Neural cell (in vitro differentiated cells): ENCODE data around the gene ANTXR1.

ENCODE experiments used
- EP300 ChIP-seq: fragments of 450-650 bp; conservative IDR thresholded peaks from 2 replicates; pipeline ENCODE4 v1.6.1; 2014; ENCODE audit warnings: antibody characterized with exemption, mild to moderate bottlenecking, moderate library complexity; ENCODE audit not compliant: poor library complexity, severe bottlenecking
- EZH2 ChIP-seq: fragments of 200-600, 300-800 bp; shearing (Covaris generic), sonication (generic); IDR thresholded peaks from 2 replicates; pipeline ENCODE4 v1.6.1; 2014; ENCODE audit warnings: antibody characterized with exemption, low read length, borderline replicate concordance, mild to moderate bottlenecking; ENCODE audit not compliant: insufficient read depth, poor library complexity, severe bottlenecking
- POLR2AphosphoS5 ChIP-seq: IDR thresholded peaks from 2 replicates; pipeline ENCODE4 v1.6.1; 2012
- TF ChIP-seq, protein P1 (sequence below): fragments of 450-650 bp; IDR thresholded peaks from 2 replicates; pipeline ENCODE4 v1.5.1; 2014; ENCODE audit warnings: antibody characterized with exemption, mild to moderate bottlenecking, moderate library complexity; ENCODE audit not compliant: poor library complexity, severe bottlenecking
- TF ChIP-seq, protein P2 (sequence below): IDR thresholded peaks from 2 replicates; pipeline ENCODE4 v1.6.1; 2012; ENCODE audit warnings: borderline replicate concordance

DNA sequence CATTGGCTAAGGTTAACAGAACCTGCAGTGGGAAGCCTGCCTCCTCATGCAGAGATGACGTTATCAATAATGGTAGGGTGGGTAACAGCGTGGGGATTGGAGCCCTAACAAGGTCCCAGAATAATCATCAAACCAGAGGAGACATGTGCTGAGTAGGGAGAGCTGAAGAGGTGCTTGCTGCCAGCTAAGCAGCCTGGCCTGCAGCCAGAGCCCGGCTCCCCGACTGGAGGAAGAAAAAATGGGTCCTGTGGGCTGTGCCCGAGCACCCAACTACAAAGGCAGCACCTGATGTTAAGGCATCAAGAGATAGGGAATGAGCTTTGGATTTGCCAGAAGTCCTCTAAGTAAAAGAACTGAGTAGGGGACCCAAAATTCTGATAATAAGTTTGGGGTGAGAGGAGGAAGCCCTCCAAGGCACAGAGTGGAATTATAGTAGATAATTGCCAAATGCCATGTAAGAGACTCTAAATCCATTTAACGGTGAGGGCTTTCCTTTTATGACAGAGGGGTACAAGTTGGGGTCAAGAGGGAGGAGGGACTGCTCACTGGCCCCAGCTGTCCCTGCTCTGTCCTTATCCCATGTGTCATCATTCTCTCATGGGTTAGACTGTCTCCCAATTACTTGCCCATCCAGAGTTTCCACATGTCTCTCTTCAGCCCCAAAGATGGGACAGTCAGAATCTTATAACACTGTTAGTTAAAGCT lies 156.1 kb downstream of the ANTXR1 start:
- TF ChIP-seq, protein P1, sequence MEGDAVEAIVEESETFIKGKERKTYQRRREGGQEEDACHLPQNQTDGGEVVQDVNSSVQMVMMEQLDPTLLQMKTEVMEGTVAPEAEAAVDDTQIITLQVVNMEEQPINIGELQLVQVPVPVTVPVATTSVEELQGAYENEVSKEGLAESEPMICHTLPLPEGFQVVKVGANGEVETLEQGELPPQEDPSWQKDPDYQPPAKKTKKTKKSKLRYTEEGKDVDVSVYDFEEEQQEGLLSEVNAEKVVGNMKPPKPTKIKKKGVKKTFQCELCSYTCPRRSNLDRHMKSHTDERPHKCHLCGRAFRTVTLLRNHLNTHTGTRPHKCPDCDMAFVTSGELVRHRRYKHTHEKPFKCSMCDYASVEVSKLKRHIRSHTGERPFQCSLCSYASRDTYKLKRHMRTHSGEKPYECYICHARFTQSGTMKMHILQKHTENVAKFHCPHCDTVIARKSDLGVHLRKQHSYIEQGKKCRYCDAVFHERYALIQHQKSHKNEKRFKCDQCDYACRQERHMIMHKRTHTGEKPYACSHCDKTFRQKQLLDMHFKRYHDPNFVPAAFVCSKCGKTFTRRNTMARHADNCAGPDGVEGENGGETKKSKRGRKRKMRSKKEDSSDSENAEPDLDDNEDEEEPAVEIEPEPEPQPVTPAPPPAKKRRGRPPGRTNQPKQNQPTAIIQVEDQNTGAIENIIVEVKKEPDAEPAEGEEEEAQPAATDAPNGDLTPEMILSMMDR: no peak
- TF ChIP-seq EZH2: no peak
- TF ChIP-seq EP300: no peak
- TF ChIP-seq, protein P2, sequence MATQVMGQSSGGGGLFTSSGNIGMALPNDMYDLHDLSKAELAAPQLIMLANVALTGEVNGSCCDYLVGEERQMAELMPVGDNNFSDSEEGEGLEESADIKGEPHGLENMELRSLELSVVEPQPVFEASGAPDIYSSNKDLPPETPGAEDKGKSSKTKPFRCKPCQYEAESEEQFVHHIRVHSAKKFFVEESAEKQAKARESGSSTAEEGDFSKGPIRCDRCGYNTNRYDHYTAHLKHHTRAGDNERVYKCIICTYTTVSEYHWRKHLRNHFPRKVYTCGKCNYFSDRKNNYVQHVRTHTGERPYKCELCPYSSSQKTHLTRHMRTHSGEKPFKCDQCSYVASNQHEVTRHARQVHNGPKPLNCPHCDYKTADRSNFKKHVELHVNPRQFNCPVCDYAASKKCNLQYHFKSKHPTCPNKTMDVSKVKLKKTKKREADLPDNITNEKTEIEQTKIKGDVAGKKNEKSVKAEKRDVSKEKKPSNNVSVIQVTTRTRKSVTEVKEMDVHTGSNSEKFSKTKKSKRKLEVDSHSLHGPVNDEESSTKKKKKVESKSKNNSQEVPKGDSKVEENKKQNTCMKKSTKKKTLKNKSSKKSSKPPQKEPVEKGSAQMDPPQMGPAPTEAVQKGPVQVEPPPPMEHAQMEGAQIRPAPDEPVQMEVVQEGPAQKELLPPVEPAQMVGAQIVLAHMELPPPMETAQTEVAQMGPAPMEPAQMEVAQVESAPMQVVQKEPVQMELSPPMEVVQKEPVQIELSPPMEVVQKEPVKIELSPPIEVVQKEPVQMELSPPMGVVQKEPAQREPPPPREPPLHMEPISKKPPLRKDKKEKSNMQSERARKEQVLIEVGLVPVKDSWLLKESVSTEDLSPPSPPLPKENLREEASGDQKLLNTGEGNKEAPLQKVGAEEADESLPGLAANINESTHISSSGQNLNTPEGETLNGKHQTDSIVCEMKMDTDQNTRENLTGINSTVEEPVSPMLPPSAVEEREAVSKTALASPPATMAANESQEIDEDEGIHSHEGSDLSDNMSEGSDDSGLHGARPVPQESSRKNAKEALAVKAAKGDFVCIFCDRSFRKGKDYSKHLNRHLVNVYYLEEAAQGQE: no peak
- TF ChIP-seq POLR2AphosphoS5: no peak
